Fibroblast of lung (primary cell): ENCODE data around the gene WNT7A. TPM values are rescaled to one million over a fixed set of nuclear protein-coding genes. Genes with fewer than 3 reads are reported as not detected.

Source experiments
- DNase-seq, 2 donors: peaks; one replicate each; pipeline versions ENCODE4 v3.0.0 to v3.0.0-alpha.2; 2010; ENCODE audit warnings: low read depth in 2 of 2
- H2AFZ ChIP-seq: 2 replicates; pipeline ENCODE4 v1.5.1; 2012; ENCODE audit warnings: low read length, control low read depth, inconsistent platforms
- H3K27ac ChIP-seq: 2 replicates; pipeline ENCODE4 v1.5.1; 2011; ENCODE audit warnings: low read length, control low read depth; ENCODE audit not compliant: insufficient read depth
- H3K27me3 ChIP-seq: 2 replicates; pipeline ENCODE4 v1.5.1; 2011; ENCODE audit warnings: mild to moderate bottlenecking, low read length; ENCODE audit not compliant: control insufficient read depth, insufficient read depth
- H3K36me3 ChIP-seq: 2 replicates; pipeline ENCODE4 v1.5.1; 2011; ENCODE audit warnings: low read length; ENCODE audit not compliant: control insufficient read depth, insufficient read depth
- H3K4me1 ChIP-seq: 2 replicates; pipeline ENCODE4 v1.5.1; 2011; ENCODE audit warnings: low read length; ENCODE audit not compliant: control insufficient read depth, insufficient read depth; ENCODE audit errors: extremely low read depth
- H3K4me2 ChIP-seq: 2 replicates; pipeline ENCODE4 v1.5.1; 2011; ENCODE audit warnings: low read length, control low read depth; ENCODE audit not compliant: insufficient read depth; ENCODE audit errors: extremely low read depth
- H3K4me3 ChIP-seq, 4 experiments: fragments of 200-600 bp in 1 of 4; sonication (generic) in 1 of 4; replicated peaks in 1 of 4; 2 replicates each; pipeline ENCODE4 v1.5.1; 2011 to 2016; ENCODE audit warnings: low read length in 4 of 4, low read depth in 3 of 4, mild to moderate bottlenecking in 3 of 4, control low read depth in 2 of 4, inconsistent platforms in 1 of 4, mixed read lengths in 1 of 4; ENCODE audit not compliant: insufficient read depth in 1 of 4; ENCODE audit errors: control extremely low read depth in 1 of 4
- H3K79me2 ChIP-seq: 2 replicates; pipeline ENCODE4 v1.5.1; 2012; ENCODE audit warnings: mild to moderate bottlenecking, low read length, inconsistent platforms; ENCODE audit not compliant: control insufficient read depth, insufficient read depth
- H3K9ac ChIP-seq: 2 replicates; pipeline ENCODE4 v1.5.1; 2011; ENCODE audit warnings: mild to moderate bottlenecking, low read length, control low read depth; ENCODE audit not compliant: insufficient read depth
- H3K9me3 ChIP-seq: 2 replicates; pipeline ENCODE4 v1.5.1; 2012; ENCODE audit warnings: low read depth, low read length; ENCODE audit not compliant: control insufficient read depth, insufficient read depth
- H4K20me1 ChIP-seq: 2 replicates; pipeline ENCODE4 v1.5.1; 2011; ENCODE audit warnings: low read length; ENCODE audit not compliant: control insufficient read depth, insufficient read depth; ENCODE audit errors: extremely low read depth
- EZH2 ChIP-seq: IDR thresholded peaks from 2 replicates; pipeline ENCODE4 v1.5.1; 2012; ENCODE audit warnings: low read length, control low read depth, mild to moderate bottlenecking; ENCODE audit errors: missing control alignments
- polyA plus RNA-seq, 2 donors: library from polyadenylated mRNA; depleted of rRNA in 1 of 2; stranded (reverse) in 1 of 2; unstranded in 1 of 2; fragments of >200 nt; gene quantifications; 2 replicates each; pipeline ENCODE4 v1.2.1, GENCODE V29; 2011 to 2012; ENCODE audit warnings: missing spikeins in 1 of 2
- total RNA-seq: library from RNA; depleted of rRNA; stranded (reverse); fragments of >200 nt; gene quantifications from 2 replicates; pipeline ENCODE4 v1.2.1, GENCODE V29; 2014
- TF ChIP-seq, protein P1 (sequence below), 2 donors: IDR thresholded peaks in 1 of 2; conservative IDR thresholded peaks in 1 of 2; 1 replicate in 1 of 2; 2 replicates in 1 of 2; pipeline ENCODE4 v1.5.1; 2011 to 2012; ENCODE audit warnings: low read length in 2 of 2, control low read depth in 1 of 2, inconsistent platforms in 1 of 2, low read depth in 1 of 2, mild to moderate bottlenecking in 1 of 2

The WNT7A gene
- total and polyA plus RNA-seq, 2 donors (not counting 1 experiment from before 2014, with no cell fraction given), result not detected

DNA sequence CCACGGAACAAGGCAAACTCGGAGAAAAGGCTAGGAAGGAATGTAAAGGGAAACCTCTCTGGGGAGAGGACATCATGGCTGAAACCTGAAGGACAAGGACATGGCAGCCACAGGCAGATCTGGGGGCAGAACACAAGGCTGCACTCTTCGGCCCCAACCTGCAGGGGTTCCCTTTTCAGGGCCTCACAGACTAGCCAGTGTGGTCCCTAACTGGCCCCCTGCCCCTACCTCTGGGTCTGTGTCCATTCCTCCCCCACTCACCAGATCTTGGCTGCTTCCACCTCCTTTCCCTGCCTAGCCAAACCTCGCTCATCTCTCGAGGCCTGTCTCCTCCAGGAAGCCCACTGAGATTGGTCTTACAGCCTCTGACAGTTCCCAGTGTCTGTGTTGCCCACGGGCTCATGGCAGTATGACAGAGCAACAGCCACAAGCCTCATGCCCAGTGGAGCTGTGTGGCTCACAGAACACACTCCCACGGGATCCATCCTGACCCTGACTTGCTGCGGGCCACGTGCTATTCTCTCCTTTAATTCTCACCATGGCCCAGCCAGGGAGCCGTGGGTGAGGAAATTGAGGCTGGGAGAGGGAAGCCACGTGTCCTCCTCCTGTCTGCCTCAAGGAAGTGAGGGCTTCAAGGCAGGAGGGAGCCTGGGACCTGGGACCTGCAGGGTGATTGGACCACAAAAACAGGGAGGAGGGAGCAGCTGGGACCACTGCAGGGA lies 26.5 kb downstream of the WNT7A start:
- no peak for DNase-seq

DNA sequence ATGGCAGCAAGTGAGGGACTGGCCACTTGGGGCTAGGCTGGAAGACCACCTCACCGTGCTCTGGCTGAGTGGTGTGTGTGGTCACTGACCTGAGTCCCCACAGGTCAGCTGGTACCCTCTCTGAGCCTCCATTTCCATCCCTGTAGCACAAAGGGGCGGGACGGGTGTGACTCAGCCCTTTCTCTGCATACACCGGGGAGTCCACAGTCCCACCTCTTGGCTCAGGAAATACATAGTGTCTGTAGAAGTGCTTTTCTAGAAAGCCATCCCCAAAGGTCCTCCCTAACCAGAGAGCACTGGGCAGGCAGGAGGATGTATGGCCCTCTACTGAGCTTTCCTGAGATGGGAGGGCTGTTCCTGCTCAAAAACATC lies 27.2 kb downstream of the WNT7A start:
- H3K9me3 ChIP-seq, result no peaks in the 10 kb centered on the region
- TF ChIP-seq, protein P1, sequence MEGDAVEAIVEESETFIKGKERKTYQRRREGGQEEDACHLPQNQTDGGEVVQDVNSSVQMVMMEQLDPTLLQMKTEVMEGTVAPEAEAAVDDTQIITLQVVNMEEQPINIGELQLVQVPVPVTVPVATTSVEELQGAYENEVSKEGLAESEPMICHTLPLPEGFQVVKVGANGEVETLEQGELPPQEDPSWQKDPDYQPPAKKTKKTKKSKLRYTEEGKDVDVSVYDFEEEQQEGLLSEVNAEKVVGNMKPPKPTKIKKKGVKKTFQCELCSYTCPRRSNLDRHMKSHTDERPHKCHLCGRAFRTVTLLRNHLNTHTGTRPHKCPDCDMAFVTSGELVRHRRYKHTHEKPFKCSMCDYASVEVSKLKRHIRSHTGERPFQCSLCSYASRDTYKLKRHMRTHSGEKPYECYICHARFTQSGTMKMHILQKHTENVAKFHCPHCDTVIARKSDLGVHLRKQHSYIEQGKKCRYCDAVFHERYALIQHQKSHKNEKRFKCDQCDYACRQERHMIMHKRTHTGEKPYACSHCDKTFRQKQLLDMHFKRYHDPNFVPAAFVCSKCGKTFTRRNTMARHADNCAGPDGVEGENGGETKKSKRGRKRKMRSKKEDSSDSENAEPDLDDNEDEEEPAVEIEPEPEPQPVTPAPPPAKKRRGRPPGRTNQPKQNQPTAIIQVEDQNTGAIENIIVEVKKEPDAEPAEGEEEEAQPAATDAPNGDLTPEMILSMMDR (conservative IDR thresholded peaks at IDR 0.05 in 1 of 2, IDR thresholded peaks at IDR 0.05 in 1 of 2; ENCODE audit: low read depth in 1 of 2, low read length in 2 of 2), result no peak
- no peak for TF ChIP-seq EZH2
- H3K79me2 ChIP-seq, result no peaks in the 10 kb centered on the region
- H3K27me3 ChIP-seq, result no peaks in the 10 kb centered on the region
- no peaks in the 10 kb centered on the region for H3K36me3 ChIP-seq
- H3K9ac ChIP-seq, result no peak overlapping the region
- H3K27ac ChIP-seq, result no peak overlapping the region
- no peaks in the 10 kb centered on the region for H4K20me1 ChIP-seq
- no peak for DNase-seq
- no peak overlapping the region for H2AFZ ChIP-seq
- no peak overlapping the region for H3K4me3 ChIP-seq
- H3K4me2 ChIP-seq, result no peak overlapping the region
- H3K4me1 ChIP-seq, result no peaks in the 10 kb centered on the region

More for the DNA sequence above, 26.5 kb downstream of the WNT7A start:
- Histone ChIP-seq H3K4me1 (no peaks in the 10 kb centered on the region), H3K27me3 (no peaks in the 10 kb centered on the region), H3K4me2 (no peak overlapping the region), H3K9me3 (no peaks in the 10 kb centered on the region), H3K4me3 (no peak overlapping the region), H3K9ac (no peak overlapping the region), H2AFZ (no peak overlapping the region), H3K36me3 (no peaks in the 10 kb centered on the region), H3K79me2 (no peaks in the 10 kb centered on the region), H3K27ac (no peak overlapping the region), H4K20me1 (no peaks in the 10 kb centered on the region)
- TF ChIP-seq, protein P1 (conservative IDR thresholded peaks at IDR 0.05 in 1 of 2, IDR thresholded peaks at IDR 0.05 in 1 of 2; ENCODE audit: low read depth in 1 of 2, low read length in 2 of 2), result no peak
- TF ChIP-seq EZH2, result no peak

DNA sequence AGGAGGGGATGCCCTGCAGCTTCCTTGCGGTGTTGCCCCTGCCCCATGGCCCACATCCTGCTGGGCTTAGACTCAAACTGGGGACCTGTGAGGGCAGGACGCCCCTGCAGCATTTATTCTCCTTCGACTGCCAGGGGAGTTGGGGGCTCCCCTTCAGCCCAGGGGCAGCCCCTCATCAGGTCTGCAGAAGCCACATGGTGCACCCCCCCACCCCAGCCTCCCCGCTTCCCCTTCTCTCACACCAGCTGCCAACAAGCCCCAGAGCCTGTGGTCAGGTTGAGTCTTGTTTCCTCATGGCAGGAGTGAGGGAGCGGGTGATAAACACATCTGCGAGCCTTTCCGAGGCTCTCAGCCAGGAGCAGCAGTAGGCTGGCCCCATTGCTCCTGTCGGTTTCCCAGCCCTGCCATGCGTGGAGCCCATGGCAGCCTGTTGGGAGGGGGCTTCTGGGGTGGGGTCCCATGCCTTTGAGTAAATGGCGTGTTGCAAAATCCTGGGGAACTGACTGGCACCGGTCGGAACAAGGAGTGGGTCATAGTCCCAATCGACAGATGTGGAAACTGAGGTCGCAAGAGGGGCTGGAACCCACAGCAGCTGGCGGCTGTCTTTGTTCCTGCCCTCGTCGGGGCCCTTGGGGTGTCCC lies 27.8 kb downstream of the WNT7A start:
- Histone ChIP-seq H3K27me3 (no peaks in the 10 kb centered on the region), H3K36me3 (no peaks in the 10 kb centered on the region), H2AFZ (no peak overlapping the region), H3K9me3 (no peaks in the 10 kb centered on the region), H3K4me1 (no peaks in the 10 kb centered on the region), H3K9ac (no peak overlapping the region), H3K4me3 (no peak overlapping the region), H3K27ac (no peak overlapping the region), H3K79me2 (no peaks in the 10 kb centered on the region), H3K4me2 (no peak overlapping the region), H4K20me1 (no peaks in the 10 kb centered on the region)
- TF ChIP-seq, protein P1 (conservative IDR thresholded peaks at IDR 0.05 in 1 of 2, IDR thresholded peaks at IDR 0.05 in 1 of 2; ENCODE audit: low read depth in 1 of 2, low read length in 2 of 2), result no peak
- no peak for TF ChIP-seq EZH2
- DNase-seq, result no peak
